Hepatocyte (in vitro differentiated cells): ENCODE results near the gene THRA. TPM values are rescaled to one million over a fixed set of nuclear protein-coding genes. Genes with fewer than 3 reads are reported as not detected.

Source experiments
- DNase-seq: peaks from one replicate; pipeline ENCODE4 v3.0.0-alpha.2; 2016; ENCODE audit warnings: low spot score
- H2AFZ ChIP-seq: fragments of 200-600 bp; sonication (generic); 2 replicates; pipeline ENCODE4 v1.6.0; 2016; ENCODE audit warnings: antibody characterized with exemption, mild to moderate bottlenecking
- H3K27ac ChIP-seq: fragments of 200-600 bp; sonication (generic); 2 replicates; pipeline ENCODE4 v1.5.1; 2016; ENCODE audit warnings: mild to moderate bottlenecking
- H3K27me3 ChIP-seq: fragments of 200-600 bp; sonication (generic); 2 replicates; pipeline ENCODE4 v1.6.1; 2016
- H3K36me3 ChIP-seq: fragments of 200-600 bp; sonication (generic); replicated peaks from 2 replicates; pipeline ENCODE4 v1.5.1; 2016; ENCODE audit warnings: low read depth; ENCODE audit not compliant: insufficient read depth
- H3K4me1 ChIP-seq: fragments of 200-600 bp; sonication (generic); 2 replicates; pipeline ENCODE4 v1.5.1; 2016; ENCODE audit warnings: mild to moderate bottlenecking, moderate library complexity; ENCODE audit not compliant: insufficient read depth
- H3K4me2 ChIP-seq: fragments of 200-600 bp; sonication (generic); 2 replicates; pipeline ENCODE4 v1.6.0; 2016
- H3K4me3 ChIP-seq: fragments of 200-600 bp; sonication (generic); 2 replicates; pipeline ENCODE4 v1.5.1; 2016; ENCODE audit warnings: mild to moderate bottlenecking
- H3K79me2 ChIP-seq: fragments of 200-600 bp; sonication (generic); 2 replicates; pipeline ENCODE4 v1.6.0; 2017; ENCODE audit warnings: mild to moderate bottlenecking
- H3K9me2 ChIP-seq: fragments of 200-600 bp; sonication (generic); replicated peaks from 2 replicates; pipeline ENCODE4 v1.6.0; 2017; ENCODE audit warnings: mild to moderate bottlenecking; ENCODE audit not compliant: insufficient read depth
- H3K9me3 ChIP-seq: fragments of 200-600 bp; sonication (generic); 2 replicates; pipeline ENCODE4 v1.5.1; 2016; ENCODE audit warnings: low read depth, mild to moderate bottlenecking
- H4K20me1 ChIP-seq: fragments of 200-600 bp; sonication (generic); 2 replicates; pipeline ENCODE4 v1.6.0; 2016; ENCODE audit warnings: mild to moderate bottlenecking; ENCODE audit not compliant: insufficient read depth, poor library complexity, severe bottlenecking
- EZH2 ChIP-seq: fragments of 200-600 bp; sonication (generic); IDR thresholded peaks from 2 replicates; pipeline ENCODE4 v1.6.1; 2016; ENCODE audit warnings: antibody characterized with exemption, mild to moderate bottlenecking, borderline replicate concordance
- EZH2phosphoT487 ChIP-seq: fragments of 200-600 bp; sonication (generic); IDR thresholded peaks from one replicate; pipeline ENCODE4 v1.6.1; 2018; ENCODE audit warnings: antibody characterized with exemption, mild to moderate bottlenecking, low read depth, moderate library complexity; ENCODE audit not compliant: unreplicated experiment, severe bottlenecking
- WGBS: methylation state at CpG from one replicate; pipeline ENCODE4 v1.1.6; 2016; ENCODE audit warnings: low lambda C conversion rate; ENCODE audit errors: missing lambda C conversion rate; 5-methylcytosine and 5-hydroxymethylcytosine counted together
- polyA plus RNA-seq: library from polyadenylated mRNA; unstranded; fragments of >200 nt; fragmentation: Nextera tagmentation; extraction: Ambion mirVana; gene quantifications from 2 replicates; pipeline ENCODE4 v1.2.1, GENCODE V29; 2016
- total RNA-seq: library from RNA; depleted of rRNA; stranded (reverse); fragments of >200 nt; gene quantifications from 2 replicates; pipeline ENCODE4 v1.2.3, GENCODE V29; 2014
- TF ChIP-seq, protein P1 (sequence below): fragments of 200-600 bp; sonication (generic); IDR thresholded peaks from 2 replicates; pipeline ENCODE4 v1.5.1; 2016; ENCODE audit warnings: antibody characterized with exemption, mild to moderate bottlenecking; ENCODE audit not compliant: poor library complexity

Gene THRA
- total and polyA plus RNA-seq, 2 experiments from 2014 or later = 22.5 to 35.3 TPM

DNA sequence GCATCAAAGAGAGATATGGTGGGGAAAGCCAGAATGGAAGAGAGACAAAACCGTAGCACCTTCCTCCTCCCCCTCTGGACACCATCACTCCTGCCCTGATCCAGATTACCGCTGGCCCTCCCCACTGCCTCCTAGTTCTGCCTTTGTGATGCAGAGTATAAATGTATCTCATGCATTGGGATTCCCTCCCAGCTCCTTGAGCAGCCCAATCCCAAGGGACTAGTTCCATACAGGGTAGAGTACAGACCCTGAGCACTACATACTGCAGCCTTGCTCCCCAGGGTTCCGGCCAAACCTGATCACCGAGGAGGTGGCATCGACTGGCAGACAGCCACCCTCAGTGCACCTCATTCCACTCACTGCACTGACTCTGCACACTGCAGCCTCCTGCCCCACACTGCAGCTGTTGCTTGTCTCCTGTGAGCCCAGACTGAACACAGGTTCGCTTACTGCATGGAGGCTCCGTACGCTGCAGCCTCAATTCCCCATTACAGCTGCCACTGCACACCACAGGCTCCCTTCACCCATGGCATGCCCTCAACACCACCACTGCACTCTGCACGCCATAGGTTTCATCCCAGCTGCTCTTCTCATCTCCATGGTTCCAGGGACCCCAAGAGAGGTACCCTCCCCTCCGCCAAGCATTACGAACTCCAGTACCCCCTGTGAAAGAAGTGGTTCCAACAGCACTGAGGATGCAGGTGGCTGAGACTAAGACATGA lies 1.7 kb upstream of the THRA start:
- WGBS = 78% methylated on average over 11 of the region's 11 CpGs
- H3K36me3 ChIP-seq = no peaks in the 10 kb centered on the region
- H3K27ac ChIP-seq = no peak overlapping the region
- no peak overlapping the region for H3K4me3 ChIP-seq
- no peaks in the 10 kb centered on the region for H3K9me2 ChIP-seq
- H4K20me1 ChIP-seq = peaks cover 4% of the 10 kb centered on the region
- no peaks in the 10 kb centered on the region for H3K9me3 ChIP-seq
- H3K79me2 ChIP-seq = peaks cover 33% of the 10 kb centered on the region
- no peak for DNase-seq
- no peak overlapping the region for H2AFZ ChIP-seq
- TF ChIP-seq, protein P1, sequence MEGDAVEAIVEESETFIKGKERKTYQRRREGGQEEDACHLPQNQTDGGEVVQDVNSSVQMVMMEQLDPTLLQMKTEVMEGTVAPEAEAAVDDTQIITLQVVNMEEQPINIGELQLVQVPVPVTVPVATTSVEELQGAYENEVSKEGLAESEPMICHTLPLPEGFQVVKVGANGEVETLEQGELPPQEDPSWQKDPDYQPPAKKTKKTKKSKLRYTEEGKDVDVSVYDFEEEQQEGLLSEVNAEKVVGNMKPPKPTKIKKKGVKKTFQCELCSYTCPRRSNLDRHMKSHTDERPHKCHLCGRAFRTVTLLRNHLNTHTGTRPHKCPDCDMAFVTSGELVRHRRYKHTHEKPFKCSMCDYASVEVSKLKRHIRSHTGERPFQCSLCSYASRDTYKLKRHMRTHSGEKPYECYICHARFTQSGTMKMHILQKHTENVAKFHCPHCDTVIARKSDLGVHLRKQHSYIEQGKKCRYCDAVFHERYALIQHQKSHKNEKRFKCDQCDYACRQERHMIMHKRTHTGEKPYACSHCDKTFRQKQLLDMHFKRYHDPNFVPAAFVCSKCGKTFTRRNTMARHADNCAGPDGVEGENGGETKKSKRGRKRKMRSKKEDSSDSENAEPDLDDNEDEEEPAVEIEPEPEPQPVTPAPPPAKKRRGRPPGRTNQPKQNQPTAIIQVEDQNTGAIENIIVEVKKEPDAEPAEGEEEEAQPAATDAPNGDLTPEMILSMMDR = no peak
- TF ChIP-seq EZH2phosphoT487 (no peak), EZH2 (no peak)
- H3K4me1 ChIP-seq = peaks cover 25% of the 10 kb centered on the region
- no peak overlapping the region for H3K4me2 ChIP-seq
- no peaks in the 10 kb centered on the region for H3K27me3 ChIP-seq

DNA sequence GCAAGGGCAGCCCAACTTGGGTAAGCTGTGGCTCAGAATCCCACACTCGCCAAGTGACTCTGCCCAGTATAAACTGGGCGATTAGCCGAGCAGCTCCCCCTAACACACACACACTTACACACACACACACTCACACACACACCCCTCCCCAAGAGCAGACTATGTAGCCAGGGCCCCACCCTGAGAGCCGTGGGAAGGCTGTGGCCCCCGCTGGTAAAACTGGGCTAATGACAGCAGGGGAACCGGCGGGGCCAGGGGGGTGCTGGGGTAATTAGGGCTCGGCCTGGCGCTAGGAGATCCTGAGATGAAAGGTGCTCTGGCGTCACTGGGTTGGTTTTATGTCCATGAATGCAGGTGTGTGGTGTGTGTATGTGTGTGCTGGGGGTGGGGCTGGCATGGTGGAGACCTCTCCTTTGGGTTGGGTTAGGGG lies 1.1 kb upstream of the THRA start:
- 69% methylated on average over 10 of the region's 10 CpGs for WGBS
- peaks cover 27% of the 10 kb centered on the region for H3K4me1 ChIP-seq
- peaks cover 37% of the 10 kb centered on the region for H3K79me2 ChIP-seq
- peaks cover 4% of the 10 kb centered on the region for H4K20me1 ChIP-seq
- no peaks in the 10 kb centered on the region for H3K27me3 ChIP-seq
- H3K36me3 ChIP-seq = no peaks in the 10 kb centered on the region
- no peaks in the 10 kb centered on the region for H3K9me3 ChIP-seq
- no peak overlapping the region for H3K27ac ChIP-seq
- TF ChIP-seq EZH2phosphoT487 = no peak
- TF ChIP-seq EZH2 = no peak
- TF ChIP-seq, protein P1 = no peak
- H2AFZ ChIP-seq = no peak overlapping the region
- no peak for DNase-seq
- no peaks in the 10 kb centered on the region for H3K9me2 ChIP-seq
- no peak overlapping the region for H3K4me3 ChIP-seq
- no peak overlapping the region for H3K4me2 ChIP-seq

DNA sequence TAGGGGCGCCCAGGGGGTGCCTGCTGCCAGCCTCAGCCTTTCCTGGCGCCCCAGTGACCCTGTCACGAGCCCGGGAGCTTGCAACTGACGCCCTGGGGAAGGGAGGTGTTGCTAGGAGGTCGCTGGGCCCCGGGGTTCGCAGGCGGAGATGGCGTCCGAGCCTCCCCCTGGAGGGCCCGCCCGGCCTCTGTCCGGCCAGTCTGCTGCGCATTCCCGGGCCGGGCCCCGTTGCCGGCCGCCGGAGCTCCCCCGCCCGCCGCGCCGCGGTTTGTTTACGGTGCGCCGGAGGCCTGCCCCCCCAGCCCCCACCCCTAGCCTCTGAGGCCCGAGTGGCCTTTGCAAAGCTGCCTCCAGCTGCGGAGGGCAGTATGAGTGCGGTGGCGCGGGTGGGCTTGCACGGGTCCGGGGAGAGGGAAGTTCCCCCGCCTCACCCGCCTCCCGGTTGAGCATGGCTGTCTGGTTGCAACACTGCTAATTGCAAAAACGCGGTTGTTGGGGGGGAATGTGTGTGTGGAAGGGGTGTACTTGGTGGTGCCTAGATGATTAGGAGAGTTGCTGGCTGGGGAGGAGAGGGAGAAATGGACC lies 514 bp downstream of the THRA start:
- Histone ChIP-seq H3K4me2 (peak overlapping the region; percentile 94), H3K4me1 (peaks cover 39% of the 10 kb centered on the region), H3K9me3 (no peaks in the 10 kb centered on the region), H4K20me1 (peaks cover 4% of the 10 kb centered on the region), H3K36me3 (no peaks in the 10 kb centered on the region), H3K27me3 (no peaks in the 10 kb centered on the region), H2AFZ (peak overlapping the region; percentile 99), H3K79me2 (peaks cover 54% of the 10 kb centered on the region), H3K4me3 (peak overlapping the region; percentile 100), H3K9me2 (no peaks in the 10 kb centered on the region), H3K27ac (peak overlapping the region; percentile 88)
- under 1% methylated on average over 15 of the region's 42 CpGs for WGBS
- TF ChIP-seq, protein P1 = no peak
- TF ChIP-seq EZH2phosphoT487 = no peak
- TF ChIP-seq EZH2 = no peak
- peak; percentile 65 for DNase-seq
